ENCODE data around the gene ELAC2.

The ELAC2 gene

GRCh38 chr17:12952012-12952411 is 65.8 kb downstream of the ELAC2 start:
- no peaks in the 10 kb centered on the region for H3K79me2 ChIP-seq (ENCODE audit: insufficient read depth, low read depth)
- no peak for TF ChIP-seq CTCF (conservative IDR thresholded peaks at IDR 0.05; ENCODE audit: low read depth, low read length)
- no peaks in the 10 kb centered on the region for H3K36me3 ChIP-seq (ENCODE audit: insufficient read depth)
- H3K27ac ChIP-seq: no peak overlapping the region
- H3K9ac ChIP-seq: no peak overlapping the region
- H2AFZ ChIP-seq (ENCODE audit: low read depth): no peak overlapping the region
- no peak overlapping the region for H3K4me3 ChIP-seq (IDR thresholded peaks at IDR 0.05; ENCODE audit: insufficient read depth, low read depth, low read length)
- H4K20me1 ChIP-seq (ENCODE audit: insufficient read depth): no peaks in the 10 kb centered on the region
- H3K27me3 ChIP-seq (ENCODE audit: insufficient read depth, low read depth): no peaks in the 10 kb centered on the region
- no peak overlapping the region for H3K4me2 ChIP-seq
- no peaks in the 10 kb centered on the region for H3K4me1 ChIP-seq (ENCODE audit: low read depth, poor library complexity, severe bottlenecking)

- no peak for TF ChIP-seq CTCF (conservative IDR thresholded peaks at IDR 0.05; ENCODE audit: low read depth, low read length)
- Histone ChIP-seq H3K27ac (no peak overlapping the region), H3K36me3 (ENCODE audit: insufficient read depth) (no peaks in the 10 kb centered on the region), H3K4me1 (ENCODE audit: low read depth, poor library complexity, severe bottlenecking) (no peaks in the 10 kb centered on the region), H3K4me3 (IDR thresholded peaks at IDR 0.05; ENCODE audit: insufficient read depth, low read depth, low read length) (no peak overlapping the region), H3K79me2 (ENCODE audit: insufficient read depth, low read depth) (no peaks in the 10 kb centered on the region), H3K9ac (no peak overlapping the region), H3K4me2 (no peak overlapping the region), H3K27me3 (ENCODE audit: insufficient read depth, low read depth) (no peaks in the 10 kb centered on the region), H4K20me1 (ENCODE audit: insufficient read depth) (no peaks in the 10 kb centered on the region), H2AFZ (ENCODE audit: low read depth) (no peak overlapping the region)
These were observed 70.8 kb downstream of the ELAC2 start for GRCh38 chr17:12947047-12947446.

Measured in KMS-11 (cell line).